Naive thymus-derived CD4-positive, alpha-beta T cell (primary cell): ENCODE measurements around the gene KCTD1. TPM values are rescaled to one million over a fixed set of nuclear protein-coding genes. Genes with fewer than 3 reads are reported as not detected.

Experiments used
- ATAC-seq: fragments of 150-1000 bp; cut with Tn5 transposase; 2 replicates; pipeline ENCODE4 v1.10.0; 2021; ENCODE audit warnings: mild to moderate bottlenecking, moderate library complexity
- CTCF ChIA-PET: fragments of 350-600 bp; sonication (Branson Sonifier 250); formaldehyde crosslinking; loops from one replicate; lab custom pipeline; 2021; ENCODE audit warnings: antibody characterized with exemption; lab: Charles Lee
- POLR2A ChIA-PET: fragments of 350-600 bp; sonication (Branson Sonifier 250); formaldehyde crosslinking; loops from one replicate; lab custom pipeline; 2021; ENCODE audit warnings: antibody characterized with exemption, inconsistent platforms; lab: Charles Lee
- DNase-seq, 9 donors: peaks; one replicate each; pipeline versions ENCODE4 v3.0.0 to v3.0.0-alpha.2; 2020 to 2022; ENCODE audit warnings: mixed read lengths in 1 of 9
- H3K27ac ChIP-seq: one replicate; pipeline ENCODE4 v1.7.0; 2013; ENCODE audit warnings: mild to moderate bottlenecking, low read depth, low read length, moderate library complexity
- H3K27me3 ChIP-seq, 2 donors: one replicate each; pipeline ENCODE4 v1.7.0; 2013; ENCODE audit warnings: low read length in 2 of 2, mild to moderate bottlenecking in 2 of 2, moderate library complexity in 2 of 2; ENCODE audit not compliant: control insufficient read depth in 2 of 2, insufficient read depth in 2 of 2
- H3K36me3 ChIP-seq, 3 experiments: 1 replicate in 2 of 3; 2 replicates in 1 of 3; pipeline ENCODE4 v1.7.0; 2013; ENCODE audit warnings: low read length in 3 of 3, mild to moderate bottlenecking in 3 of 3, moderate library complexity in 1 of 3; ENCODE audit not compliant: insufficient read depth in 3 of 3, control insufficient read depth in 2 of 3
- H3K4me1 ChIP-seq, 2 donors: one replicate each; pipeline ENCODE4 v1.7.0; 2013; ENCODE audit warnings: low read length in 2 of 2, mild to moderate bottlenecking in 2 of 2, moderate library complexity in 1 of 2; ENCODE audit not compliant: control insufficient read depth in 2 of 2, insufficient read depth in 2 of 2
- H3K4me3 ChIP-seq: 2 replicates; pipeline ENCODE4 v1.7.0; 2013; ENCODE audit warnings: mild to moderate bottlenecking, low read length
- H3K9me3 ChIP-seq, 3 experiments: 1 replicate in 2 of 3; 2 replicates in 1 of 3; pipeline ENCODE4 v1.7.0; 2013; ENCODE audit warnings: low read length in 3 of 3; ENCODE audit not compliant: control insufficient read depth in 2 of 3
- H3K27ac Mint-ChIP-seq, 9 donors: one replicate each; pipeline ENCODE4 v1.8.0; 2020 to 2022; ENCODE audit warnings: mixed read lengths in 9 of 9, mild to moderate bottlenecking in 8 of 9, moderate library complexity in 5 of 9, inconsistent platforms in 2 of 9
- H3K27me3 Mint-ChIP-seq, 5 donors: one replicate each; pipeline ENCODE4 v1.8.0; 2021 to 2022; ENCODE audit warnings: mixed read lengths in 5 of 5, mild to moderate bottlenecking in 1 of 5
- H3K36me3 Mint-ChIP-seq, 5 donors: one replicate each; pipeline ENCODE4 v1.8.0; 2020 to 2022; ENCODE audit warnings: mixed read lengths in 5 of 5, mild to moderate bottlenecking in 3 of 5, inconsistent platforms in 1 of 5
- H3K4me1 Mint-ChIP-seq, 7 donors: one replicate each; pipeline ENCODE4 v1.8.0; 2020 to 2022; ENCODE audit warnings: mixed read lengths in 7 of 7, mild to moderate bottlenecking in 3 of 7, inconsistent platforms in 1 of 7
- H3K4me3 Mint-ChIP-seq, 10 donors: one replicate each; pipeline ENCODE4 v1.8.0; 2020 to 2022; ENCODE audit warnings: mild to moderate bottlenecking in 10 of 10, mixed read lengths in 10 of 10, moderate library complexity in 6 of 10, inconsistent platforms in 2 of 10
- H3K9me3 Mint-ChIP-seq, 11 donors: one replicate each; pipeline ENCODE4 v1.8.0; 2020 to 2022; ENCODE audit warnings: mixed read lengths in 11 of 11, mild to moderate bottlenecking in 4 of 11, inconsistent platforms in 1 of 11, moderate library complexity in 1 of 11
- intact Hi-C, 2 donors: fragments of 100-400 bp; cut with micrococcal nuclease; formaldehyde crosslinking; loops; one replicate each; pipeline ENCODE4 v1.15.1; 2023
- polyA plus RNA-seq, 2 donors: library from polyadenylated mRNA; unstranded; fragments of 300-500 nt; fragmentation: Illumina TruSeq; gene quantifications; one replicate each; pipeline ENCODE4 v1.2.3, GENCODE V29; 2021
- total RNA-seq, 6 experiments: library from RNA in 5 of 6; stranded (reverse) in 5 of 6; gene quantifications; 1 replicate in 5 of 6; 2 replicates in 1 of 6; pipeline ENCODE4 v1.2.3 and lab custom pipeline; 2021 to 2026

KCTD1 gene
- total and polyA plus RNA-seq, 7 experiments from 2014 or later, result 0.19 to 4.5 (median 2.4) TPM

- ChIA-PET CTCF (no interaction called here), POLR2A (no interaction called here)
- Mint-ChIP-seq H3K36me3 (peaks cover 0 to 19% (median 4%) of the 10 kb centered on the region in 5 donors), H3K4me3 (no peak overlapping the region), H3K4me1 (peaks cover 0 to 15% (median 0%) of the 10 kb centered on the region in 7 donors), H3K27ac (no peak overlapping the region), H3K27me3 (no peaks in the 10 kb centered on the region), H3K9me3 (no peaks in the 10 kb centered on the region)
- Histone ChIP-seq H3K9me3 (no peaks in the 10 kb centered on the region), H3K27me3 (no peaks in the 10 kb centered on the region), H3K36me3 (no peaks in the 10 kb centered on the region), H3K27ac (no peak overlapping the region), H3K4me1 (no peaks in the 10 kb centered on the region), H3K4me3 (no peak overlapping the region)
- no peak for DNase-seq
- intact Hi-C loops, result no loop called here
- ATAC-seq, result no peak
Observed at GRCh38 chr18:26462355-26462754, 86.0 kb downstream of the KCTD1 start.

- no peak for ATAC-seq
- Mint-ChIP-seq H3K4me3 (no peak overlapping the region), H3K27me3 (no peaks in the 10 kb centered on the region), H3K4me1 (peaks cover 0 to 15% (median 0%) of the 10 kb centered on the region in 7 donors), H3K9me3 (no peaks in the 10 kb centered on the region), H3K36me3 (peaks cover 0 to 20% (median 0%) of the 10 kb centered on the region in 5 donors), H3K27ac (no peak overlapping the region)
- CTCF ChIA-PET, result no interaction called here
- no peak for DNase-seq
- H3K9me3 ChIP-seq, result no peaks in the 10 kb centered on the region
- H3K27me3 ChIP-seq, result no peaks in the 10 kb centered on the region
- H3K36me3 ChIP-seq, result no peaks in the 10 kb centered on the region
- H3K4me1 ChIP-seq, result no peaks in the 10 kb centered on the region
- H3K4me3 ChIP-seq, result no peak overlapping the region
- intact Hi-C loops, result no loop called here
- no peak overlapping the region for H3K27ac ChIP-seq
- POLR2A ChIA-PET, result no interaction called here
Observed at GRCh38 chr18:26461405-26461804, 86.9 kb downstream of the KCTD1 start.

- POLR2A ChIA-PET, result no interaction called here
- DNase-seq (no peak), ATAC-seq (no peak)
- Histone ChIP-seq H3K36me3 (no peaks in the 10 kb centered on the region), H3K27me3 (no peaks in the 10 kb centered on the region), H3K4me3 (no peak overlapping the region), H3K27ac (no peak overlapping the region), H3K9me3 (no peaks in the 10 kb centered on the region), H3K4me1 (no peaks in the 10 kb centered on the region)
- Mint-ChIP-seq H3K4me3 (no peak overlapping the region), H3K9me3 (no peaks in the 10 kb centered on the region), H3K4me1 (peaks cover 0 to 15% (median 0%) of the 10 kb centered on the region in 7 donors), H3K27me3 (no peaks in the 10 kb centered on the region), H3K36me3 (peaks cover 0 to 24% (median 0%) of the 10 kb centered on the region in 5 donors), H3K27ac (no peak overlapping the region)
- intact Hi-C loops, result no loop called here
- CTCF ChIA-PET, result no interaction called here
Observed at GRCh38 chr18:26460449-26461091, 87.8 kb downstream of the KCTD1 start.

- Histone ChIP-seq H3K4me3 (no peak overlapping the region), H3K27ac (no peak overlapping the region), H3K9me3 (no peaks in the 10 kb centered on the region), H3K4me1 (no peaks in the 10 kb centered on the region), H3K36me3 (no peaks in the 10 kb centered on the region), H3K27me3 (no peaks in the 10 kb centered on the region)
- H3K9me3 Mint-ChIP-seq, result no peaks in the 10 kb centered on the region
- DNase-seq (no peak), ATAC-seq (no peak)
- ChIA-PET CTCF (no interaction called here), POLR2A (no interaction called here)
- H3K4me3 Mint-ChIP-seq, result no peak overlapping the region
- intact Hi-C loops, result no loop called here
- H3K27me3 Mint-ChIP-seq, result no peaks in the 10 kb centered on the region
- no peak overlapping the region for H3K27ac Mint-ChIP-seq
- H3K4me1 Mint-ChIP-seq, result peaks cover 0 to 15% (median 0%) of the 10 kb centered on the region in 7 donors
- H3K36me3 Mint-ChIP-seq, result peaks cover 0 to 24% (median 0%) of the 10 kb centered on the region in 5 donors
Observed at GRCh38 chr18:26459884-26460283, 88.5 kb downstream of the KCTD1 start.

GRCh38 chr18:26459340-26459739, 89.0 kb downstream of the KCTD1 start:
- intact Hi-C loops, result no loop called here
- Histone ChIP-seq H3K4me3 (no peak overlapping the region), H3K4me1 (no peaks in the 10 kb centered on the region), H3K9me3 (no peaks in the 10 kb centered on the region), H3K27ac (no peak overlapping the region), H3K27me3 (no peaks in the 10 kb centered on the region), H3K36me3 (no peaks in the 10 kb centered on the region)
- Mint-ChIP-seq H3K9me3 (no peaks in the 10 kb centered on the region), H3K36me3 (peaks cover 0 to 26% (median 0%) of the 10 kb centered on the region in 5 donors), H3K27me3 (no peaks in the 10 kb centered on the region), H3K4me1 (peaks cover 0 to 15% (median 0%) of the 10 kb centered on the region in 7 donors), H3K4me3 (no peak overlapping the region), H3K27ac (no peak overlapping the region)
- ChIA-PET CTCF (no interaction called here), POLR2A (no interaction called here)
- DNase-seq, result no peak
- no peak for ATAC-seq

GRCh38 chr18:26458526-26459232, 89.7 kb downstream of the KCTD1 start:
- intact Hi-C loops, result no loop called here
- CTCF ChIA-PET, result no interaction called here
- H3K27ac Mint-ChIP-seq, result no peak overlapping the region
- H3K36me3 Mint-ChIP-seq, result peaks cover 0 to 28% (median 0%) of the 10 kb centered on the region in 5 donors
- Histone ChIP-seq H3K27ac (no peak overlapping the region), H3K9me3 (no peaks in the 10 kb centered on the region), H3K27me3 (no peaks in the 10 kb centered on the region), H3K4me1 (no peaks in the 10 kb centered on the region), H3K36me3 (no peaks in the 10 kb centered on the region), H3K4me3 (no peak overlapping the region)
- no peaks in the 10 kb centered on the region for H3K27me3 Mint-ChIP-seq
- no peak for DNase-seq
- ATAC-seq, result peak; percentile 51
- H3K4me3 Mint-ChIP-seq, result no peak overlapping the region
- POLR2A ChIA-PET, result no interaction called here
- peaks cover 0 to 15% (median 0%) of the 10 kb centered on the region in 7 donors for H3K4me1 Mint-ChIP-seq
- no peaks in the 10 kb centered on the region for H3K9me3 Mint-ChIP-seq
